Adrenal gland (tissue), 12 donors: ENCODE results near the gene SLC26A2. TPM values are rescaled to one million over a fixed set of nuclear protein-coding genes. Genes with fewer than 3 reads are reported as not detected.
A peak's percentile ranks its signal among the peaks of the same experiment; 100 is the strongest.

Experiments used
- DNase-seq, 7 donors: peaks; one replicate each; pipeline ENCODE4 v3.0.0-alpha.2; 2019 to 2020
- H3K27ac ChIP-seq, 5 donors: fragments of 200-600 bp; sonication (generic) in 4 of 5; 1 replicate in 3 of 5; 2 replicates in 2 of 5; pipeline versions ENCODE4 v1.5.1 to v1.8.0; 2016 to 2020; ENCODE audit warnings: mild to moderate bottlenecking in 1 of 5
- H3K27me3 ChIP-seq: fragments of 200-600 bp; 2 replicates; pipeline ENCODE4 v1.8.0; 2021
- H3K36me3 ChIP-seq, 2 donors: fragments of 200-600 bp; replicated peaks in 1 of 2; 1 replicate in 1 of 2; 2 replicates in 1 of 2; pipeline versions ENCODE4 v1.5.1 to v1.8.0; 2018 to 2022
- H3K4me1 ChIP-seq, 2 donors: fragments of 200-600 bp; replicated peaks in 1 of 2; 1 replicate in 1 of 2; 2 replicates in 1 of 2; pipeline versions ENCODE4 v1.5.1 to v1.8.0; 2018 to 2021
- H3K4me3 ChIP-seq, 4 donors: fragments of 200-600 bp; sonication (generic) in 3 of 4; one replicate each; pipeline ENCODE4 v1.5.1; 2016 to 2018
- H3K9me3 ChIP-seq, 3 donors: fragments of 200-600 bp; sonication (generic) in 1 of 3; replicated peaks in 1 of 3; 1 replicate in 2 of 3; 2 replicates in 1 of 3; pipeline versions ENCODE4 v1.5.1 to v1.8.0; 2016 to 2021
- POLR2A ChIP-seq, 2 donors: fragments of 450-650 bp; IDR thresholded peaks; one replicate each; pipeline ENCODE4 v1.6.1; 2017; ENCODE audit warnings: antibody characterized with exemption in 2 of 2, mild to moderate bottlenecking in 2 of 2, moderate library complexity in 1 of 2
- WGBS, 4 donors: extraction: QIAGEN DNeasy Blood & Tissue Kit in 2 of 4; methylation state at CpG; one replicate each; pipeline versions ENCODE4 v1.1.5 to v1.1.7; 2013 to 2017; 5-methylcytosine and 5-hydroxymethylcytosine counted together
- intact Hi-C, 2 donors: fragments of 100-400 bp; cut with DNase I; formaldehyde crosslinking; loops; one replicate each; pipeline versions ENCODE4 v1.14.1 to v1.15.0; 2022 to 2023
- polyA plus RNA-seq, 3 donors: library from polyadenylated mRNA; stranded (reverse); fragments of 200-250 nt in 2 of 3; fragments of 350-450 nt in 1 of 3; fragmentation: Illumina TruSeq in 1 of 3; extraction: RNeasy Lipid Tissue Mini Kit (QIAGEN cat#74804) in 1 of 3; gene quantifications; one replicate each; pipeline ENCODE4 v1.2.3, GENCODE V29; 2013 to 2014
- total RNA-seq, 9 donors: library from RNA; depleted of rRNA in 4 of 9; stranded (reverse); fragments of >200 nt in 4 of 9; fragments of 120-200 nt in 1 of 9; fragmentation: NEBNext Ultra II Directional in 1 of 9; extraction: Animal tissue kit (Norgen Biotek cat#: 25700) in 1 of 9; gene quantifications; one replicate each; pipeline versions ENCODE4 v1.1.0 to v1.2.4, GENCODE V29; 2013 to 2023
- TF ChIP-seq, protein P1 (sequence below), 6 experiments: fragments of 450-650 bp in 4 of 6; fragments of 200-600 bp in 2 of 6; sonication (generic) in 1 of 6; IDR thresholded peaks; 1 replicate in 5 of 6; 2 replicates in 1 of 6; pipeline versions ENCODE4 v1.5.1 to v1.8.0; 2016 to 2021; ENCODE audit warnings: antibody characterized with exemption in 6 of 6, mild to moderate bottlenecking in 2 of 6, moderate library complexity in 1 of 6
- donor health status: healthy with polysubstance abuse.
- donor health status: Bipolar disorder and iron deficiency.
- donor health status: DM: yes; HTN: yes; CAD: no.
- donor health status: DM: no; HTN: no; CAD: no.
- donor health status: DM: no; HTN: no; CAD: no.
- donor health status: DM: yes; HTN: yes; CAD: no.

Gene SLC26A2
- total and polyA plus RNA-seq, 12 donors, result 7.2 to 228 (median 49.0) TPM

DNA sequence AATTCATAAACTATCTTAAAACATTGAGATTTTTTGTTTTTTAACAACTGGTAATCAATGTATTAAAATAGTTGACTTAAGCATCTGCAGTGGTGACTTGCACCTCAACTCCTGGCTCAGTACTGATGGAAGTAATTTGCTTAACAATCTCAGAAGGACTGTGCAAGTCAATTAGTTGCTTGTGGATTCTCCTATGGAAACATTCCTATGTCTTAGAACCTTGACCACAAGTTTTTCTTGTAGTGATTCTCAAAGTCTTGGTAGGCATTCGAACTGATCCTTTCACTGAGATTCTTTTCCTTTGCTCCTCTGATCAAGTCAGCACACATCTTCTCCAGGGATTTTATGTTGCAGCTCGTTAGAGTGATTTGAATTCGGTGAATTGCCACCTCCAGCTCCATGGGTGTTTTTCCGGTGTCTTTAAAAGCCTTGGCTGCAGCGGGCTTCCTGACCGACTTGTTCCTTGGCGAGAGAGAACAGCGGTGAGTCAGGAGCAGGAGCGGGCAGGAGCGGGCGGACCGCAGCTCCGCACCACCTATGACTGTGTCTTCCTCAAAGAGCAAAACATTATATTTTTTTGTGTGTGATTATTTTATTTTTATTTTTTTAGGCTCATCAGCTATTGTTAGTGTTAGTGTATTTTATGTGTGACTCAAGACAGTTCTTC, 61.1 kb downstream of the SLC26A2 start:
- Histone ChIP-seq H3K27me3 (no peaks in the 10 kb centered on the region), H3K4me1 (peaks cover 17 to 45% of the 10 kb centered on the region in 2 donors), H3K36me3 (peaks cover 0 to 76% of the 10 kb centered on the region in 2 donors), H3K4me3 (peak overlapping the region in 1 of 4 donors; percentile 1), H3K27ac (peak overlapping the region in 4 of 5 donors; percentile 75 to 81 (median 77)), H3K9me3 (no peaks in the 10 kb centered on the region)
- intact Hi-C loops, result no loop called here
- WGBS, 4 donors, result 31 to 50% (median 37%) methylated on average over 13 of the region's 13 CpGs
- TF ChIP-seq, protein P1, sequence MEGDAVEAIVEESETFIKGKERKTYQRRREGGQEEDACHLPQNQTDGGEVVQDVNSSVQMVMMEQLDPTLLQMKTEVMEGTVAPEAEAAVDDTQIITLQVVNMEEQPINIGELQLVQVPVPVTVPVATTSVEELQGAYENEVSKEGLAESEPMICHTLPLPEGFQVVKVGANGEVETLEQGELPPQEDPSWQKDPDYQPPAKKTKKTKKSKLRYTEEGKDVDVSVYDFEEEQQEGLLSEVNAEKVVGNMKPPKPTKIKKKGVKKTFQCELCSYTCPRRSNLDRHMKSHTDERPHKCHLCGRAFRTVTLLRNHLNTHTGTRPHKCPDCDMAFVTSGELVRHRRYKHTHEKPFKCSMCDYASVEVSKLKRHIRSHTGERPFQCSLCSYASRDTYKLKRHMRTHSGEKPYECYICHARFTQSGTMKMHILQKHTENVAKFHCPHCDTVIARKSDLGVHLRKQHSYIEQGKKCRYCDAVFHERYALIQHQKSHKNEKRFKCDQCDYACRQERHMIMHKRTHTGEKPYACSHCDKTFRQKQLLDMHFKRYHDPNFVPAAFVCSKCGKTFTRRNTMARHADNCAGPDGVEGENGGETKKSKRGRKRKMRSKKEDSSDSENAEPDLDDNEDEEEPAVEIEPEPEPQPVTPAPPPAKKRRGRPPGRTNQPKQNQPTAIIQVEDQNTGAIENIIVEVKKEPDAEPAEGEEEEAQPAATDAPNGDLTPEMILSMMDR (IDR thresholded peaks at IDR 0.05), result no peak
- no peak for TF ChIP-seq POLR2A (IDR thresholded peaks at IDR 0.05)
- peak; percentile 65 to 87 (median 79) for DNase-seq

DNA sequence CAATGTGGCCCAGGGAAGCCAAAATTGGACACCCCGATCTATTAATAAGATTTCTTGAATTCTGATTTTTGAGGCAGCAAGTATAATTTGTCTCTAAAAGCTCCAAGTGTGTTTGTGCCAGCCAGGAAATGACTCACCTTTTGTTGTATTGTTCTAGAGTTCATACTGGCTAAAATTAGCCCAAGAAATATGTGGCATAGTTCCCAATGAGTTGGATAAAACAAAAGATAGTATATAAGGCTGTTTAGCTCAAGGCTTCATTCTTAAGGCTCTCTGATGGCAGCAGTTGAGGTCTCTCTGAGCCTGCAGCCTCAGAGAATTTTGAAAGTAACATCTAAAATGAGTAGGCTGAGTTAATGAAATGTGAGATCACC, 61.6 kb downstream of the SLC26A2 start:
- intact Hi-C loops, result no loop called here
- H3K27ac ChIP-seq, result peak overlapping the region in 4 of 5 donors; percentile 75 to 81 (median 77)
- peaks cover 17 to 40% of the 10 kb centered on the region in 2 donors for H3K4me1 ChIP-seq

DNA sequence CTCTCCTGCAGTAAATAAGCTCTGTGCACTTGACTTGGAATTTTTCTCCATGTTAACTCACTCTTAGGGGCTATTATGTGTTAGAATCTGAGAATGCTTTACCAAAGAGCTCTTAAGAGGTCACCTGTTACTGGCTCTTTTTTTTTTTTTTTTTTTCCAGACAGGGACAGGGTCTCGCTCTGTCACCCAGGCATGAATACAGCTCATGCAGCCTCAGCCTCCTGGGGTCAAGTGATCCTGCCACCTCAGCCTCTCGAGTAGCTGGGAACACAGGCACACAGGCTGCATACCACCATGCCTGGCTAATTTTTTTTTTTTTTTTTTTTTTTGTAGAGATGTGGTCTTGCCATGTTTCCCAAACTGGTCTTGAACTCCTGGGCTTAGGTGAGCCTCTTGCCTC, 62.1 kb downstream of the SLC26A2 start:
- H3K36me3 ChIP-seq, result peaks cover 0 to 82% of the 10 kb centered on the region in 2 donors
- peak overlapping the region in 4 of 5 donors; percentile 75 to 81 (median 77) for H3K27ac ChIP-seq
- no peak for TF ChIP-seq POLR2A (IDR thresholded peaks at IDR 0.05)
- TF ChIP-seq, protein P1 (IDR thresholded peaks at IDR 0.05), result no peak
- DNase-seq, result no peak
- peaks cover 17 to 34% of the 10 kb centered on the region in 2 donors for H3K4me1 ChIP-seq
- intact Hi-C loops, result no loop called here
- no peaks in the 10 kb centered on the region for H3K27me3 ChIP-seq
- 67 to 85% (median 71%) methylated on average over 2 of the region's 2 CpGs for WGBS, 4 donors
- H3K4me3 ChIP-seq, result peak overlapping the region in 1 of 4 donors; percentile 1
- H3K9me3 ChIP-seq, result no peaks in the 10 kb centered on the region

More for the DNA sequence above, 61.6 kb downstream of the SLC26A2 start:
- TF ChIP-seq, protein P1 (IDR thresholded peaks at IDR 0.05), result no peak
- peak in 1 of 2 donors; percentile 70 for TF ChIP-seq POLR2A (IDR thresholded peaks at IDR 0.05)
- Histone ChIP-seq H3K27me3 (no peaks in the 10 kb centered on the region), H3K4me3 (peak overlapping the region in 1 of 4 donors; percentile 1), H3K9me3 (no peaks in the 10 kb centered on the region), H3K36me3 (peaks cover 0 to 81% of the 10 kb centered on the region in 2 donors)
- peak; percentile 38 to 80 (median 64) for DNase-seq
- 22 to 39% (median 32%) methylated on average over 1 of the region's 1 CpG for WGBS, 4 donors

DNA sequence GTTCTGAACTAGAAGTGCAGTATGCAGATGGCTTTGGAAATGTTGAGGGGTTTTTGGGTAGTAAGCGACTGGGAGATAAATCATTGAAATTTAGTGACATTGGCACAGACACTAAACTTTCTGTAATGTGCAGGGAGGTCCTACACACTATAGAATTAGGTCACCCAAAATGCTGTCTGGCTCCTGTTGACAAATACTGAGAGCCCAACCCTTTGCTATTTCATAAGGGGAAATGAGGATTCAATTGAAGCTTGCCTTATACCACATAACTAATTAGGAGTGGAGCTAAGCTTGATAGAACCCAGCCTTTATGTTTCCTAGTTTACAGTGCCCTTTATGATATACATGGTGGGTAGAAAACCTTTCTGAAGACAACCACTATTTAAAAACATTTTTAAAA, 62.6 kb downstream of the SLC26A2 start:
- H3K4me3 ChIP-seq, result no peak overlapping the region
- peaks cover 0 to 82% of the 10 kb centered on the region in 2 donors for H3K36me3 ChIP-seq
- H3K9me3 ChIP-seq, result no peaks in the 10 kb centered on the region
- TF ChIP-seq, protein P1 (IDR thresholded peaks at IDR 0.05), result no peak
- no peak for TF ChIP-seq POLR2A (IDR thresholded peaks at IDR 0.05)
- H3K4me1 ChIP-seq, result peaks cover 17 to 30% of the 10 kb centered on the region in 2 donors
- DNase-seq, result no peak
- peak overlapping the region in 3 of 5 donors; percentile 0 to 78 (median 75) for H3K27ac ChIP-seq
- H3K27me3 ChIP-seq, result no peaks in the 10 kb centered on the region
- WGBS, 4 donors, result 82 to 95% (median 87%) methylated on average over 1 of the region's 1 CpG
- intact Hi-C loops, result no loop called here
